COLO829 (cell line): Measurements from ENCODE around the gene WDPCP.
"Not testable (repeated sequence)": the region's sequence is repeated elsewhere in the genome, so short reads cannot be mapped to it uniquely, and the experiment has no call there.

Experiments
- DNase-seq: peaks from one replicate; pipeline ENCODE4 v3.0.0; 2012; ENCODE audit warnings: low spot score

The WDPCP gene

GRCh38 chr2:63357722-63358121, 230.6 kb downstream of the WDPCP start:
- not testable (repeated sequence) for DNase-seq

- no peak for DNase-seq
These were observed 240.9 kb downstream of the WDPCP start for GRCh38 chr2:63347361-63347760.

GRCh38 chr2:63346411-63346810, 241.9 kb downstream of the WDPCP start:
- no peak for DNase-seq

- no peak for DNase-seq
These were observed 243.0 kb downstream of the WDPCP start for GRCh38 chr2:63345285-63345633.

- DNase-seq = no peak
These were observed 243.5 kb downstream of the WDPCP start for GRCh38 chr2:63344575-63345284.

GRCh38 chr2:63343397-63344109, 244.7 kb downstream of the WDPCP start:
- no peak for DNase-seq

GRCh38 chr2:63340443-63340842, 247.8 kb downstream of the WDPCP start:
- DNase-seq = no peak

- DNase-seq = no peak
These were observed 253.4 kb downstream of the WDPCP start for GRCh38 chr2:63334910-63335309.

GRCh38 chr2:63326473-63326872, 261.8 kb downstream of the WDPCP start:
- no peak for DNase-seq

GRCh38 chr2:63323662-63324061, 264.6 kb downstream of the WDPCP start:
- not testable (repeated sequence) for DNase-seq

- not testable (repeated sequence) for DNase-seq
These were observed 266.3 kb downstream of the WDPCP start for GRCh38 chr2:63321973-63322372.

- no peak for DNase-seq
These were observed 267.6 kb downstream of the WDPCP start for GRCh38 chr2:63320669-63321068.

GRCh38 chr2:63310614-63311013, 277.7 kb downstream of the WDPCP start:
- DNase-seq = no peak

GRCh38 chr2:63301481-63301880, 286.8 kb downstream of the WDPCP start:
- DNase-seq = no peak

- no peak for DNase-seq
These were observed 287.4 kb downstream of the WDPCP start for GRCh38 chr2:63300835-63301234.

- no peak for DNase-seq
These were observed 300.3 kb downstream of the WDPCP start for GRCh38 chr2:63287956-63288355.

- DNase-seq = not testable (repeated sequence)
These were observed 301.8 kb downstream of the WDPCP start for GRCh38 chr2:63286520-63286919.

- no peak for DNase-seq
These were observed 305.0 kb downstream of the WDPCP start for GRCh38 chr2:63283273-63283672.

- no peak for DNase-seq
These were observed 315.7 kb downstream of the WDPCP start for GRCh38 chr2:63272560-63272959.

- DNase-seq = no peak
These were observed 317.6 kb downstream of the WDPCP start for GRCh38 chr2:63270717-63271116.

- no peak for DNase-seq
These were observed 319.3 kb downstream of the WDPCP start for GRCh38 chr2:63268946-63269345.

- DNase-seq = no peak
These were observed 327.1 kb downstream of the WDPCP start for GRCh38 chr2:63261137-63261621.

- no peak for DNase-seq
These were observed 330.8 kb downstream of the WDPCP start for GRCh38 chr2:63257473-63257872.

GRCh38 chr2:63249161-63249560, 339.1 kb downstream of the WDPCP start:
- DNase-seq = no peak
